Liver (tissue), 9 donors: Measurements from ENCODE around the gene CHRNA4. TPM values are rescaled to one million over a fixed set of nuclear protein-coding genes. Genes with fewer than 3 reads are reported as not detected.

Source experiments
- DNase-seq: peaks from one replicate; pipeline ENCODE4 v3.0.0-alpha.2; 2017; ENCODE audit warnings: low spot score
- H3K27ac ChIP-seq, 2 donors: one replicate each; pipeline ENCODE4 v1.7.0; 2013; ENCODE audit warnings: inconsistent platforms in 2 of 2, low read length in 2 of 2, control low read depth in 1 of 2, low read depth in 1 of 2, mild to moderate bottlenecking in 1 of 2
- H3K27me3 ChIP-seq, 4 donors: one replicate each; pipeline versions ENCODE4 v1.6.1 to v1.7.0; 2013; ENCODE audit warnings: low read length in 3 of 4, inconsistent platforms in 1 of 4, mild to moderate bottlenecking in 1 of 4, moderate library complexity in 1 of 4; ENCODE audit not compliant: control insufficient read depth in 4 of 4, insufficient read depth in 4 of 4
- H3K36me3 ChIP-seq, 4 donors: one replicate each; pipeline versions ENCODE4 v1.6.1 to v1.7.0; 2013; ENCODE audit warnings: low read length in 3 of 4, mild to moderate bottlenecking in 3 of 4, low read depth in 1 of 4, moderate library complexity in 1 of 4; ENCODE audit not compliant: control insufficient read depth in 4 of 4, insufficient read depth in 3 of 4
- H3K4me1 ChIP-seq, 4 donors: one replicate each; pipeline versions ENCODE4 v1.6.1 to v1.7.0; 2013; ENCODE audit warnings: low read length in 3 of 4, mild to moderate bottlenecking in 3 of 4, moderate library complexity in 1 of 4; ENCODE audit not compliant: control insufficient read depth in 4 of 4, insufficient read depth in 4 of 4
- H3K4me3 ChIP-seq, 3 donors: one replicate each; pipeline versions ENCODE4 v1.6.1 to v1.7.0; 2013; ENCODE audit warnings: low read length in 3 of 3, control low read depth in 1 of 3, low read depth in 1 of 3, mild to moderate bottlenecking in 1 of 3
- H3K9ac ChIP-seq, 2 donors: one replicate each; pipeline ENCODE4 v1.7.0; 2013; ENCODE audit warnings: low read length in 2 of 2, mild to moderate bottlenecking in 2 of 2, moderate library complexity in 2 of 2, control low read depth in 1 of 2, low read depth in 1 of 2
- H3K9me3 ChIP-seq, 4 donors: one replicate each; pipeline versions ENCODE4 v1.6.1 to v1.7.0; 2013; ENCODE audit warnings: low read length in 3 of 4; ENCODE audit not compliant: control insufficient read depth in 4 of 4
- ATF3 ChIP-seq: IDR thresholded peaks from 2 replicates; pipeline ENCODE4 v1.6.1; 2016; ENCODE audit warnings: antibody characterized with exemption
- EGR1 ChIP-seq, 2 donors: IDR thresholded peaks; 2 replicates each; pipeline ENCODE4 v1.6.1; 2016 to 2018; ENCODE audit warnings: antibody characterized with exemption in 2 of 2, low read depth in 2 of 2
- FOXA1 ChIP-seq: IDR thresholded peaks from 2 replicates; pipeline ENCODE4 v1.6.1; 2016; ENCODE audit warnings: antibody characterized with exemption
- FOXA2 ChIP-seq: IDR thresholded peaks from 2 replicates; pipeline ENCODE4 v1.6.1; 2016; ENCODE audit warnings: antibody characterized with exemption
- GABPA ChIP-seq, 2 donors: IDR thresholded peaks in 1 of 2; conservative IDR thresholded peaks in 1 of 2; 2 replicates each; pipeline ENCODE4 v1.6.1; 2016; ENCODE audit warnings: antibody characterized with exemption in 2 of 2, mild to moderate bottlenecking in 1 of 2, moderate library complexity in 1 of 2
- HNF4A ChIP-seq, 2 donors: conservative IDR thresholded peaks; 2 replicates each; pipeline ENCODE4 v1.6.1; 2016; ENCODE audit warnings: antibody characterized with exemption in 2 of 2, mild to moderate bottlenecking in 2 of 2
- HNF4G ChIP-seq: IDR thresholded peaks from 2 replicates; pipeline ENCODE4 v1.6.1; 2016; ENCODE audit warnings: antibody characterized with exemption
- JUND ChIP-seq, 2 donors: IDR thresholded peaks; 2 replicates each; pipeline ENCODE4 v1.6.1; 2016; ENCODE audit warnings: antibody characterized with exemption in 2 of 2
- MAX ChIP-seq: IDR thresholded peaks from 2 replicates; pipeline ENCODE4 v1.6.1; 2016; ENCODE audit warnings: antibody characterized with exemption
- NR2F2 ChIP-seq: IDR thresholded peaks from 2 replicates; pipeline ENCODE4 v1.6.1; 2016; ENCODE audit warnings: antibody characterized with exemption
- RAD21 ChIP-seq, 2 donors: IDR thresholded peaks; 2 replicates each; pipeline ENCODE4 v1.6.1; 2016; ENCODE audit warnings: antibody characterized with exemption in 2 of 2, mild to moderate bottlenecking in 2 of 2
- RXRA ChIP-seq, 2 donors: IDR thresholded peaks; 2 replicates each; pipeline ENCODE4 v1.6.1; 2017 to 2018; ENCODE audit warnings: antibody characterized with exemption in 2 of 2, mild to moderate bottlenecking in 1 of 2
- SP1 ChIP-seq: IDR thresholded peaks from 2 replicates; pipeline ENCODE4 v1.6.1; 2018; ENCODE audit warnings: antibody characterized with exemption, mild to moderate bottlenecking
- TAF1 ChIP-seq: conservative IDR thresholded peaks from 2 replicates; pipeline ENCODE4 v1.6.1; 2016; ENCODE audit warnings: antibody characterized with exemption, mild to moderate bottlenecking
- YY1 ChIP-seq: IDR thresholded peaks from 2 replicates; pipeline ENCODE4 v1.6.1; 2016; ENCODE audit warnings: antibody characterized with exemption, mild to moderate bottlenecking
- WGBS: extraction: QIAGEN DNeasy Blood & Tissue Kit; methylation state at CpG from one replicate; pipeline ENCODE4 v1.1.7; 2013; 5-methylcytosine and 5-hydroxymethylcytosine counted together
- polyA plus RNA-seq, 2 donors: library from polyadenylated mRNA; stranded (reverse) in 1 of 2; unstranded in 1 of 2; fragments of 200-250 nt in 1 of 2; fragments of >200 nt in 1 of 2; fragmentation: Nextera tagmentation in 1 of 2; extraction: Ambion mirVana in 1 of 2; gene quantifications; one replicate each; pipeline versions ENCODE4 v1.2.1 to v1.2.3, GENCODE V29; 2013 to 2015
- total RNA-seq, 2 donors: library from RNA; depleted of rRNA; stranded (reverse); fragments of >200 nt; gene quantifications; one replicate each; pipeline ENCODE4 v1.2.3, GENCODE V29; 2014
- TF ChIP-seq, protein P1 (sequence below): IDR thresholded peaks from 2 replicates; pipeline ENCODE4 v1.6.1; 2016; ENCODE audit warnings: antibody characterized with exemption
- TF ChIP-seq, protein P2 (sequence below): IDR thresholded peaks from 2 replicates; pipeline ENCODE4 v1.6.1; 2016; ENCODE audit warnings: antibody characterized with exemption, mild to moderate bottlenecking
- TF ChIP-seq, protein P3 (sequence below): fragments of 150-350 bp; IDR thresholded peaks from 2 replicates; pipeline ENCODE4 v1.5.1; 2017; ENCODE audit warnings: improper control_type of control experiment, low read depth, low read length; ENCODE audit not compliant: missing input control
- donor health status: healthy.
- donor health status: healthy.
- donor health status: healthy.
- donor health status: healthy.
- donor health status: healthy.

Gene CHRNA4
- total and polyA plus RNA-seq, 4 donors = 3.2 to 23.3 (median 6.4) TPM; not detected in 1

DNA sequence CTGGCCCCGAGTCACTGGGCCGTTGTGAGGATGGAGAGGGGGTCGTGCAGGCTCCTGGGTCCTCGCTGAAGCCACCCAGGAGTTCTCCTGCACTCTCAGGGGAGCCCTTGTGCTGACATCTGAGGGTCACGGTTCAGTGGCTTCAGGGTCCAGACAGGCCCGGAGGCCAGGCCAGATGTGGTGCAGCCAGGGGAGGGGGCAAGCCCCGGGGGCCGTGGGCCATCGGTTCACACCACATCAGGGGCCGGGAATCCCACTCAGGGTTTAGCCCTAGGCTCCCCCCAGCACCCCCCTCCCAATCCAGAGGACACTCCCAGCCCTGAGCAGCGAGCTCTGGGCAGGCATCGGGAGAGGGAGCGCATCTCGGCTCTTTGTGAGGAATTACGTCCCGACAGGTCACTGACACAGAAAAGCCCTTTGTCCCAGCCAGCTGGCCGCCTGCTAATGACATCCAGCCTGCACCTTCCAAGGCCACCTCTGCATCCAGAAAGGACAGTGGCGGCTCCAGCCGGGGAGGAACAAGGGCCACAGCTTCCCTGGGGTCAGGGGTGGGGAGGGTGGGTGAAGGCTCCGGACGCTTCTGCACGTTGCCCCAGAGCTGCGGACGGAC lies 6.4 kb upstream of the CHRNA4 start:
- Histone ChIP-seq H3K4me1 (peaks cover 9 to 52% (median 37%) of the 10 kb centered on the region in 4 donors), H3K9ac (no peak overlapping the region), H3K36me3 (no peaks in the 10 kb centered on the region), H3K27me3 (no peaks in the 10 kb centered on the region), H3K9me3 (no peaks in the 10 kb centered on the region), H3K4me3 (no peak overlapping the region), H3K27ac (no peak overlapping the region)
- DNase-seq = no peak
- WGBS = 43% methylated on average over 24 of the region's 24 CpGs
- peak; percentile 15 to 19 for TF ChIP-seq HNF4A (conservative IDR thresholded peaks at IDR 0.05)
- no peak for TF ChIP-seq TAF1
- peak; percentile 42 to 43 for TF ChIP-seq RXRA (IDR thresholded peaks at IDR 0.05)

GRCh38 chr20:63366390-63367365 lies 5.5 kb upstream of the CHRNA4 start:
- H3K9ac ChIP-seq = no peak overlapping the region
- 86% methylated on average over 30 of the region's 30 CpGs for WGBS

More at GRCh38 chr20:63366390-63367365, 5.5 kb upstream of the CHRNA4 start:
- Histone ChIP-seq H3K27ac (no peak overlapping the region), H3K4me3 (no peak overlapping the region), H3K9me3 (no peaks in the 10 kb centered on the region), H3K36me3 (no peaks in the 10 kb centered on the region), H3K4me1 (peaks cover 10 to 61% (median 44%) of the 10 kb centered on the region in 4 donors), H3K27me3 (no peaks in the 10 kb centered on the region)
- no peak for DNase-seq
- TF ChIP-seq NR2F2 (no peak), FOXA1 (no peak), GABPA (IDR thresholded peaks at IDR 0.05 in 1 of 2, conservative IDR thresholded peaks at IDR 0.05 in 1 of 2) (no peak), HNF4G (no peak), FOXA2 (no peak), MAX (no peak), RXRA (IDR thresholded peaks at IDR 0.05) (no peak), HNF4A (conservative IDR thresholded peaks at IDR 0.05) (no peak), JUND (IDR thresholded peaks at IDR 0.05) (no peak), EGR1 (IDR thresholded peaks at IDR 0.05; ENCODE audit: low read depth in 2 of 2) (no peak), TAF1 (no peak), RAD21 (IDR thresholded peaks at IDR 0.05) (no peak), ATF3 (no peak), YY1 (no peak), SP1 (no peak)
- TF ChIP-seq, protein P1, sequence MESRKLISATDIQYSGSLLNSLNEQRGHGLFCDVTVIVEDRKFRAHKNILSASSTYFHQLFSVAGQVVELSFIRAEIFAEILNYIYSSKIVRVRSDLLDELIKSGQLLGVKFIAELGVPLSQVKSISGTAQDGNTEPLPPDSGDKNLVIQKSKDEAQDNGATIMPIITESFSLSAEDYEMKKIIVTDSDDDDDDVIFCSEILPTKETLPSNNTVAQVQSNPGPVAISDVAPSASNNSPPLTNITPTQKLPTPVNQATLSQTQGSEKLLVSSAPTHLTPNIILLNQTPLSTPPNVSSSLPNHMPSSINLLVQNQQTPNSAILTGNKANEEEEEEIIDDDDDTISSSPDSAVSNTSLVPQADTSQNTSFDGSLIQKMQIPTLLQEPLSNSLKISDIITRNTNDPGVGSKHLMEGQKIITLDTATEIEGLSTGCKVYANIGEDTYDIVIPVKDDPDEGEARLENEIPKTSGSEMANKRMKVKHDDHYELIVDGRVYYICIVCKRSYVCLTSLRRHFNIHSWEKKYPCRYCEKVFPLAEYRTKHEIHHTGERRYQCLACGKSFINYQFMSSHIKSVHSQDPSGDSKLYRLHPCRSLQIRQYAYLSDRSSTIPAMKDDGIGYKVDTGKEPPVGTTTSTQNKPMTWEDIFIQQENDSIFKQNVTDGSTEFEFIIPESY = no peak
- TF ChIP-seq, protein P2, sequence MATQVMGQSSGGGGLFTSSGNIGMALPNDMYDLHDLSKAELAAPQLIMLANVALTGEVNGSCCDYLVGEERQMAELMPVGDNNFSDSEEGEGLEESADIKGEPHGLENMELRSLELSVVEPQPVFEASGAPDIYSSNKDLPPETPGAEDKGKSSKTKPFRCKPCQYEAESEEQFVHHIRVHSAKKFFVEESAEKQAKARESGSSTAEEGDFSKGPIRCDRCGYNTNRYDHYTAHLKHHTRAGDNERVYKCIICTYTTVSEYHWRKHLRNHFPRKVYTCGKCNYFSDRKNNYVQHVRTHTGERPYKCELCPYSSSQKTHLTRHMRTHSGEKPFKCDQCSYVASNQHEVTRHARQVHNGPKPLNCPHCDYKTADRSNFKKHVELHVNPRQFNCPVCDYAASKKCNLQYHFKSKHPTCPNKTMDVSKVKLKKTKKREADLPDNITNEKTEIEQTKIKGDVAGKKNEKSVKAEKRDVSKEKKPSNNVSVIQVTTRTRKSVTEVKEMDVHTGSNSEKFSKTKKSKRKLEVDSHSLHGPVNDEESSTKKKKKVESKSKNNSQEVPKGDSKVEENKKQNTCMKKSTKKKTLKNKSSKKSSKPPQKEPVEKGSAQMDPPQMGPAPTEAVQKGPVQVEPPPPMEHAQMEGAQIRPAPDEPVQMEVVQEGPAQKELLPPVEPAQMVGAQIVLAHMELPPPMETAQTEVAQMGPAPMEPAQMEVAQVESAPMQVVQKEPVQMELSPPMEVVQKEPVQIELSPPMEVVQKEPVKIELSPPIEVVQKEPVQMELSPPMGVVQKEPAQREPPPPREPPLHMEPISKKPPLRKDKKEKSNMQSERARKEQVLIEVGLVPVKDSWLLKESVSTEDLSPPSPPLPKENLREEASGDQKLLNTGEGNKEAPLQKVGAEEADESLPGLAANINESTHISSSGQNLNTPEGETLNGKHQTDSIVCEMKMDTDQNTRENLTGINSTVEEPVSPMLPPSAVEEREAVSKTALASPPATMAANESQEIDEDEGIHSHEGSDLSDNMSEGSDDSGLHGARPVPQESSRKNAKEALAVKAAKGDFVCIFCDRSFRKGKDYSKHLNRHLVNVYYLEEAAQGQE = no peak
- TF ChIP-seq, protein P3, sequence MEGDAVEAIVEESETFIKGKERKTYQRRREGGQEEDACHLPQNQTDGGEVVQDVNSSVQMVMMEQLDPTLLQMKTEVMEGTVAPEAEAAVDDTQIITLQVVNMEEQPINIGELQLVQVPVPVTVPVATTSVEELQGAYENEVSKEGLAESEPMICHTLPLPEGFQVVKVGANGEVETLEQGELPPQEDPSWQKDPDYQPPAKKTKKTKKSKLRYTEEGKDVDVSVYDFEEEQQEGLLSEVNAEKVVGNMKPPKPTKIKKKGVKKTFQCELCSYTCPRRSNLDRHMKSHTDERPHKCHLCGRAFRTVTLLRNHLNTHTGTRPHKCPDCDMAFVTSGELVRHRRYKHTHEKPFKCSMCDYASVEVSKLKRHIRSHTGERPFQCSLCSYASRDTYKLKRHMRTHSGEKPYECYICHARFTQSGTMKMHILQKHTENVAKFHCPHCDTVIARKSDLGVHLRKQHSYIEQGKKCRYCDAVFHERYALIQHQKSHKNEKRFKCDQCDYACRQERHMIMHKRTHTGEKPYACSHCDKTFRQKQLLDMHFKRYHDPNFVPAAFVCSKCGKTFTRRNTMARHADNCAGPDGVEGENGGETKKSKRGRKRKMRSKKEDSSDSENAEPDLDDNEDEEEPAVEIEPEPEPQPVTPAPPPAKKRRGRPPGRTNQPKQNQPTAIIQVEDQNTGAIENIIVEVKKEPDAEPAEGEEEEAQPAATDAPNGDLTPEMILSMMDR = no peak
